PC-9 (cell line): ENCODE measurements around the gene WNK3.

ENCODE experiments used
- EZH2 ChIP-seq: fragments of 200-600 bp; sonication (generic); IDR thresholded peaks from 2 replicates; pipeline ENCODE4 v1.8.0; 2017; ENCODE audit warnings: antibody characterized with exemption, low read depth
- TF ChIP-seq, protein P1 (sequence below): fragments of 200-600 bp; sonication (generic); conservative IDR thresholded peaks from 2 replicates; pipeline ENCODE4 v1.6.1; 2017; ENCODE audit warnings: mixed run types, antibody characterized with exemption, mild to moderate bottlenecking, moderate library complexity

DNA sequence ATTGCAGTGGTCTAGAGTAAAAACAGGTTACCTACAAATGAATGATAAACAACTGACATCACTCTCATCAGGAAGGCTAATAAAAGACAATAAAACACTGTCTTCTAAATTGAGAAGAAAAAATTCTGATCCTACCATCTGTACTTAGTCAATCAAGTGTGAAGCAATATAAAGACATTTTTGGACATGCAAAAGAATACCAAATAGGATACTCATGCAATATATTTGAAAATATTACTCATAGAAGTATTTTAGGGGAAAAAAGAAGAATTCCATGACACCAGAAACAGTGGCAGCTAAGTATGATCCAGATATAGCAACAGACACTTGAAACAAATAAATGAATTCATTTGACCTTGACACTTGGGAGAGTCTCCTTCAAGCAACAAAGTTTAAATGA lies 111.0 kb downstream of the WNK3 start:
- TF ChIP-seq, protein P1, sequence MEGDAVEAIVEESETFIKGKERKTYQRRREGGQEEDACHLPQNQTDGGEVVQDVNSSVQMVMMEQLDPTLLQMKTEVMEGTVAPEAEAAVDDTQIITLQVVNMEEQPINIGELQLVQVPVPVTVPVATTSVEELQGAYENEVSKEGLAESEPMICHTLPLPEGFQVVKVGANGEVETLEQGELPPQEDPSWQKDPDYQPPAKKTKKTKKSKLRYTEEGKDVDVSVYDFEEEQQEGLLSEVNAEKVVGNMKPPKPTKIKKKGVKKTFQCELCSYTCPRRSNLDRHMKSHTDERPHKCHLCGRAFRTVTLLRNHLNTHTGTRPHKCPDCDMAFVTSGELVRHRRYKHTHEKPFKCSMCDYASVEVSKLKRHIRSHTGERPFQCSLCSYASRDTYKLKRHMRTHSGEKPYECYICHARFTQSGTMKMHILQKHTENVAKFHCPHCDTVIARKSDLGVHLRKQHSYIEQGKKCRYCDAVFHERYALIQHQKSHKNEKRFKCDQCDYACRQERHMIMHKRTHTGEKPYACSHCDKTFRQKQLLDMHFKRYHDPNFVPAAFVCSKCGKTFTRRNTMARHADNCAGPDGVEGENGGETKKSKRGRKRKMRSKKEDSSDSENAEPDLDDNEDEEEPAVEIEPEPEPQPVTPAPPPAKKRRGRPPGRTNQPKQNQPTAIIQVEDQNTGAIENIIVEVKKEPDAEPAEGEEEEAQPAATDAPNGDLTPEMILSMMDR, result no peak
- no peak for TF ChIP-seq EZH2
